ENCODE measurements around the gene APLN. TPM values are rescaled to one million over a fixed set of nuclear protein-coding genes. Genes with fewer than 3 reads are reported as not detected.
A peak's percentile ranks its signal among the peaks of the same experiment; 100 is the strongest.

Gene APLN
- total and polyA plus RNA-seq, 7 donors = 0.36 to 0.81 (median 0.47) TPM; not detected in 4

DNA sequence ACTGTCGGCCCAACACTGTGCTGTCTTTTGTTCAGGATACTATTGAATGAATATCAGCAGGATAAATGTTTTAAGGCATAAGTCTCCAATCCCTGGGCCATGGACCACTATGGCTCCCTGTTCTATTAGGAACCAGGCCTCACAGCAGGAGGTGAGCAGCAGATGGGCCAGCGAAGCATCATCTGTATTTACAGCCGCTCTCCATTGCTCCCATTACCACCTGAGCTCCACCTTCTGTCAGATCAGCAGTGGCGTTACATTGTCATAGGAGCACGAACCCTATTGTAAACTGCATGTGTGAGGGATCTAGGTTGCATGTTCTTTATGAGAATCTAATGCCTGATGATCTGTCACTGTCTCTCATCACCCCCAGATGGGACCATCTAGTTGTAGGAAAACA, 3.7 kb upstream of the APLN start:
- no peak for DNase-seq
- no peaks in the 10 kb centered on the region for H3K9me3 ChIP-seq
- H3K4me3 ChIP-seq = no peak overlapping the region
- peaks cover 0 to 13% (median 3%) of the 10 kb centered on the region in 4 donors for H3K4me1 ChIP-seq
- 91 to 96% methylated on average over 5 of the region's 5 CpGs for WGBS, 2 donors
- H3K27ac ChIP-seq = no peak overlapping the region
- intact Hi-C loops (cut with DNase I) = no loop called here
- H3K27me3 ChIP-seq = no peaks in the 10 kb centered on the region
- TF ChIP-seq, protein P1, sequence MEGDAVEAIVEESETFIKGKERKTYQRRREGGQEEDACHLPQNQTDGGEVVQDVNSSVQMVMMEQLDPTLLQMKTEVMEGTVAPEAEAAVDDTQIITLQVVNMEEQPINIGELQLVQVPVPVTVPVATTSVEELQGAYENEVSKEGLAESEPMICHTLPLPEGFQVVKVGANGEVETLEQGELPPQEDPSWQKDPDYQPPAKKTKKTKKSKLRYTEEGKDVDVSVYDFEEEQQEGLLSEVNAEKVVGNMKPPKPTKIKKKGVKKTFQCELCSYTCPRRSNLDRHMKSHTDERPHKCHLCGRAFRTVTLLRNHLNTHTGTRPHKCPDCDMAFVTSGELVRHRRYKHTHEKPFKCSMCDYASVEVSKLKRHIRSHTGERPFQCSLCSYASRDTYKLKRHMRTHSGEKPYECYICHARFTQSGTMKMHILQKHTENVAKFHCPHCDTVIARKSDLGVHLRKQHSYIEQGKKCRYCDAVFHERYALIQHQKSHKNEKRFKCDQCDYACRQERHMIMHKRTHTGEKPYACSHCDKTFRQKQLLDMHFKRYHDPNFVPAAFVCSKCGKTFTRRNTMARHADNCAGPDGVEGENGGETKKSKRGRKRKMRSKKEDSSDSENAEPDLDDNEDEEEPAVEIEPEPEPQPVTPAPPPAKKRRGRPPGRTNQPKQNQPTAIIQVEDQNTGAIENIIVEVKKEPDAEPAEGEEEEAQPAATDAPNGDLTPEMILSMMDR (IDR thresholded peaks at IDR 0.05) = no peak
- TF ChIP-seq POLR2AphosphoS5 (IDR thresholded peaks at IDR 0.05) (no peak), POLR2A (IDR thresholded peaks at IDR 0.05) (no peak), EP300 (IDR thresholded peaks at IDR 0.05) (no peak)
- H3K36me3 ChIP-seq = no peaks in the 10 kb centered on the region

DNA sequence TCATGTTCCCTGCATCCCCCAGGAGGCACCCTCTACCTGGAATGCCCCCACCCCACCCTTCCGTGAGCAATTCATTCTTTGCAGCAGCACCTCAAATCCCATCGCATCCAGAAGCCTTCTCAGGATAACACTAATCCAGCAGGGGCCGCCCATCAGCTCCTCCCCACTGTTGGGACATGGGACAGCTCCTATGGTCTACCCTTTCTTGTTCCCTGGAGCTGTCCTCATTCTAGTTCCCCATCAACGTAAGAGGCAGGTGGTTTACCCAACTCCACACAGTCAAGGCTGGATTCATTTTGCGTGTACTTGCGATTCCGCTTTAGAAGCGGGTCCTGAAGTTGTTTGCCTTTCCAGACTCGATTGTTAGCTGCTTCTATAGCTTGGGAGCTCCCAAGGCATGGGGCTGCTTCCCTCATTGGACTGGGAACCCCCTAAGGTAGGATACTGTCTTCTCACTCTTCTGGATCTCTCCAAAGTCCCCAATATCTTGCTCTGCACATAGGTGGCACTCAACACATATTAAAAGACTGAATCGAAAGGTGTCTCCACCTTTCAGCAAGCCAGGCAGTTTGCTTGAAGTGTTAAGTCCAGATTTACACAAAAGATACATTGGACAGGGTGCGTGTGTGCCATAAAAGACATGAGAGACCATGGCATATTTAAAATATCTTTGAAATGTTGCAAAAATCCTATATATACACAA, 942 bp upstream of the APLN start:
- 19 to 41% methylated on average over 11 of the region's 11 CpGs for WGBS, 2 donors

GRCh38 chrX:129653971-129654651, 645 bp downstream of the APLN start:
- 2 to 3% methylated on average over 57 of the region's 57 CpGs for WGBS, 2 donors

More for the DNA sequence above, 942 bp upstream of the APLN start:
- Histone ChIP-seq H3K4me3 (no peak overlapping the region), H3K27ac (no peak overlapping the region), H3K36me3 (no peaks in the 10 kb centered on the region), H3K9me3 (no peaks in the 10 kb centered on the region), H3K27me3 (no peaks in the 10 kb centered on the region), H3K4me1 (peaks cover 0 to 16% (median 3%) of the 10 kb centered on the region in 4 donors)
- intact Hi-C loops (cut with DNase I) = no loop called here
- TF ChIP-seq POLR2AphosphoS5 (IDR thresholded peaks at IDR 0.05) = no peak
- TF ChIP-seq, protein P1 (IDR thresholded peaks at IDR 0.05) = no peak
- TF ChIP-seq EP300 (IDR thresholded peaks at IDR 0.05) = no peak
- no peak for TF ChIP-seq POLR2A (IDR thresholded peaks at IDR 0.05)
- no peak for DNase-seq

DNA sequence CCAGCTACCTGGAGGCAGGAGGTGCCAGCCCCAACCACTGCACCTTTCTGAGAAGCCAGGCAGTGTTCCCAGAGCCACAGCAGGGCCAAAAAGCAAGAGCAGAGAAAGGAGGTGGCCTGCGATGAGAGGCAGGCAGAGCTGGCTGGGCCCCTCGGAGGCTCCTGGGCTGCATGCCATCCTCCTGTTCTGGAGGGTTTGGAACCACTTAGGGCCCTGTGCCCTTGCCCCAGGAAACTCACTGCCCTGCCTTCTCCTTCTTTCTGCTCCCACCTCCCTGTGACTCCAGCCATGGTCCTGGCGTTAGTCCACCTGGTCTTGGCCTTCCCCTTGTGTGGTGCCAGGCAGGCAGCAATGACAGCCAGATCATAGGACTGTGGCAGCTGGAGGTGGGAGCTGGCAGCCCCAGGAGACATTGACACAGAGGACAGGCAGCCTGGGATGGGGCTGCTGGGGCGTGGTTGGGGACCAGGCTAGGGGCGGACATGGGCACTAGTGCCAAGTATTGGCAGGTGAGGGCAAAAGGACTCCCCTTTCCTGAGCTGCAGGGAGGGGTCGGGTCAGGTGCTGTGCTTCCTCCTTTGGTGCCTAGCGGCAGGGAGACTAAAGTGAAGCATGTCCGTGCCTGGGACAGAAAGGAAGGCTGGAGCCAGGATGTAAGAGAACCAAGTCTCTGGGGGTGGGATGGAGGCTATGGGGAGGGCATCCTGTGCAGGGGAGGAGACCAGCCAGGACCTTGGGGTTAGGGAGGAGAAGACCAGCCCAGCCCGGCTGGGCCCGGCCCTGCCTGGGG, 1.4 kb downstream of the APLN start:
- Histone ChIP-seq H3K9me3 (no peaks in the 10 kb centered on the region), H3K4me3 (peak overlapping the region in 1 of 4 donors; percentile 52), H3K4me1 (peaks cover 0 to 16% (median 3%) of the 10 kb centered on the region in 4 donors), H3K27me3 (no peaks in the 10 kb centered on the region), H3K27ac (no peak overlapping the region), H3K36me3 (no peaks in the 10 kb centered on the region)
- DNase-seq = no peak
- TF ChIP-seq EP300 (IDR thresholded peaks at IDR 0.05) (no peak), POLR2AphosphoS5 (IDR thresholded peaks at IDR 0.05) (no peak)
- TF ChIP-seq, protein P1 (IDR thresholded peaks at IDR 0.05) = no peak
- WGBS, 2 donors = 35 to 53% methylated on average over 10 of the region's 10 CpGs
- intact Hi-C loops (cut with DNase I) = no loop called here

More at GRCh38 chrX:129653971-129654651, 645 bp downstream of the APLN start:
- no peaks in the 10 kb centered on the region for H3K9me3 ChIP-seq
- no peaks in the 10 kb centered on the region for H3K27me3 ChIP-seq
- TF ChIP-seq POLR2A (IDR thresholded peaks at IDR 0.05) = no peak
- TF ChIP-seq, protein P1 (IDR thresholded peaks at IDR 0.05) = no peak
- no peak for TF ChIP-seq POLR2AphosphoS5 (IDR thresholded peaks at IDR 0.05)
- TF ChIP-seq EP300 (IDR thresholded peaks at IDR 0.05) = no peak
- H3K4me1 ChIP-seq = peaks cover 0 to 16% (median 3%) of the 10 kb centered on the region in 4 donors
- H3K27ac ChIP-seq = peak overlapping the region in 3 of 4 donors; percentile 31 to 45 (median 33)
- peak overlapping the region; percentile 21 to 52 (median 48) for H3K4me3 ChIP-seq
- no peaks in the 10 kb centered on the region for H3K36me3 ChIP-seq
- intact Hi-C loops (cut with DNase I) = no loop called here
- DNase-seq = no peak

All from sigmoid colon (tissue), 7 donors.